ENCODE results near the gene PCED1B.
A peak's percentile ranks its signal among the peaks of the same experiment; 100 is the strongest.

Gene PCED1B

GRCh38 chr12:47271800-47272239 is 192.4 kb downstream of the PCED1B start:
- peaks cover 10% of the 10 kb centered on the region for H3K4me1 Mint-ChIP-seq
- H3K36me3 Mint-ChIP-seq (ENCODE audit: low read depth): no peaks in the 10 kb centered on the region

DNA sequence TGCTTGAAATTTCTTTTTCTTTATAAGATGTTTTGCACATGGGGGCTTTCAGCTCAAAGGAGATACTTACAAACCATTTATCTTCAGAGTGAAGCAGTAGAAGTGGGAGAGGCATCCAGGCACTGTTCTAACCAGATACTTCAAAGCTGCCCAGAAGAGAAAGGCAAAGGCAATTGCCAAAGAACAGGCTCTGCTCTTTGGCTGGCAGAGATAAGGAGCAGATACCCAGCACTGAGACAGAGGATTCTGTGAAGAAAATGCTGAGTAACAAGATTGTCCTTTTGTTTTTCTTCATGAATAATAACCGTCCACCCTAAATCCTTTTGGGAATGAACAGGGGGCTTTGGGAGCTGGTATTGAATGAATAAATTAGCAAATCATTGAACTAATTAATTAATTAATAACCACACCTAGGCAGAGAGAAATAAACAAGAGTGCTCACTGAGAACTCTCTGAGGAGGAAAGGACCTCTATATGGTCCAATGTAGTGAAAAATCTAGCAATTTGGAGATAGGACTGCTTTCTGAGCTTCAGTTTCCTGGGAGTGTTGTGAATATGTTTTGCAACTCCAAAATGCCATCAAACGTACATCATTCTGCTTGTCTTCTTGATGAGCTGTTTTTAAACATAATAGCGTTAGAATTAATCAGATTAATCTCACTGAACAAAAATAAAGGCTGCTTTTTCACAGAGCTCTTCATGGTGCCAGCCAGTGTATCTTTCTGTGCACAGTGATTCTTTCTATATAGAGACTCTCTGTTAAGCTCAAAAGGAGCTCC is 193.2 kb downstream of the PCED1B start:
- DNase-seq: no peak
- Mint-ChIP-seq H3K36me3 (ENCODE audit: low read depth) (no peaks in the 10 kb centered on the region), H3K4me3 (no peak overlapping the region), H3K27ac (no peak overlapping the region), H3K27me3 (ENCODE audit: low read depth, poor library complexity) (peaks cover 7% of the 10 kb centered on the region), H3K9me3 (peaks cover 12% of the 10 kb centered on the region), H3K4me1 (peaks cover 16% of the 10 kb centered on the region)
- TF ChIP-seq, protein P1, sequence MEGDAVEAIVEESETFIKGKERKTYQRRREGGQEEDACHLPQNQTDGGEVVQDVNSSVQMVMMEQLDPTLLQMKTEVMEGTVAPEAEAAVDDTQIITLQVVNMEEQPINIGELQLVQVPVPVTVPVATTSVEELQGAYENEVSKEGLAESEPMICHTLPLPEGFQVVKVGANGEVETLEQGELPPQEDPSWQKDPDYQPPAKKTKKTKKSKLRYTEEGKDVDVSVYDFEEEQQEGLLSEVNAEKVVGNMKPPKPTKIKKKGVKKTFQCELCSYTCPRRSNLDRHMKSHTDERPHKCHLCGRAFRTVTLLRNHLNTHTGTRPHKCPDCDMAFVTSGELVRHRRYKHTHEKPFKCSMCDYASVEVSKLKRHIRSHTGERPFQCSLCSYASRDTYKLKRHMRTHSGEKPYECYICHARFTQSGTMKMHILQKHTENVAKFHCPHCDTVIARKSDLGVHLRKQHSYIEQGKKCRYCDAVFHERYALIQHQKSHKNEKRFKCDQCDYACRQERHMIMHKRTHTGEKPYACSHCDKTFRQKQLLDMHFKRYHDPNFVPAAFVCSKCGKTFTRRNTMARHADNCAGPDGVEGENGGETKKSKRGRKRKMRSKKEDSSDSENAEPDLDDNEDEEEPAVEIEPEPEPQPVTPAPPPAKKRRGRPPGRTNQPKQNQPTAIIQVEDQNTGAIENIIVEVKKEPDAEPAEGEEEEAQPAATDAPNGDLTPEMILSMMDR (IDR thresholded peaks at IDR 0.05): no peak

More at GRCh38 chr12:47271800-47272239, 192.4 kb downstream of the PCED1B start:
- TF ChIP-seq, protein P1 (IDR thresholded peaks at IDR 0.05): no peak
- no peak overlapping the region for H3K27ac Mint-ChIP-seq
- DNase-seq: no peak
- H3K27me3 Mint-ChIP-seq (ENCODE audit: low read depth, poor library complexity): peaks cover 7% of the 10 kb centered on the region
- no peak overlapping the region for H3K4me3 Mint-ChIP-seq
- peaks cover 12% of the 10 kb centered on the region for H3K9me3 Mint-ChIP-seq

DNA sequence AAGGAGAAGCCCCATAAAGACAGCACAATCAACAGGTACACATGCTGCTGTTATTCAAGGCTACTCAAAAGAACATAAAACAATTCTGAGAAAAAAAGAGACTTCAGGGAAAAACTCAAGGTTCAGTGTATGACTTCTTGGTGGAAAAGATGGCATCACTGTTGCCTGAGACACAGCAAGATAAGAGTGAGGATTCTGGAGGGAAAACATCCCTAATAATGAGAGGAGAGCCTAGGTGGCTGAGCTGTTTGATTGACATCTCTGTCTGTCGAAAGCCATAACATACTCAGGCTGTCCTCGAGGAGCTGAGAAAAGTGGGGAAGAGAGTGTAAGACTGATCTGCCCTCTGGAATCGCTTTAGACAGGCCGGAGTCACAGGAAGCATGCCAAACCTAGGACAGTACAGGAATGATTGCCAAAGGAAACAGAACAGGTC is 193.8 kb downstream of the PCED1B start:
- DNase-seq: no peak
- H3K36me3 Mint-ChIP-seq (ENCODE audit: low read depth): no peaks in the 10 kb centered on the region
- H3K4me1 Mint-ChIP-seq: peaks cover 22% of the 10 kb centered on the region
- no peak overlapping the region for H3K4me3 Mint-ChIP-seq
- no peak overlapping the region for H3K27ac Mint-ChIP-seq
- H3K9me3 Mint-ChIP-seq: peaks cover 6% of the 10 kb centered on the region
- TF ChIP-seq, protein P1 (IDR thresholded peaks at IDR 0.05): no peak
- peaks cover 7% of the 10 kb centered on the region for H3K27me3 Mint-ChIP-seq (ENCODE audit: low read depth, poor library complexity)

DNA sequence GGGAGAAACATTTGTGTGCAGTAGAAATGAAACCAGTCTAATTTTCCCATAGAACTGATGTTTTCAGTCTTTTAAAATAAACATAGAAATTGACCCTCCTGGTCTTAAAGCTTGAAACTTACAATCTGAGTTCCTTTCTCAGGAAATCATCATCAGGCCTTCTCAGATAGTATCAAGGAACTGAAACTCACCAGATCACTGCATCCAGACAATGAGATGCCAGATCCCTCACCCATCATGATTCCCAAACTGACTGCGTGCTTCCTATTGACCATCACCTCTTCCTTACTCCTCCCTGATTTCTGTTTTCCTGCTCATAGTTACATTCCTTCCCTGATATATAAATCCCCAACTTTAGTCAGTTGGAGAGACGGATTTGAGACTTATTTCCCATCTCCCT is 195.3 kb downstream of the PCED1B start:
- Mint-ChIP-seq H3K36me3 (ENCODE audit: low read depth) (no peaks in the 10 kb centered on the region), H3K4me3 (no peak overlapping the region), H3K9me3 (no peaks in the 10 kb centered on the region), H3K4me1 (peaks cover 22% of the 10 kb centered on the region), H3K27ac (peak overlapping the region; percentile 17), H3K27me3 (ENCODE audit: low read depth, poor library complexity) (peaks cover 7% of the 10 kb centered on the region)
- TF ChIP-seq, protein P1 (IDR thresholded peaks at IDR 0.05): no peak
- DNase-seq: no peak

DNA sequence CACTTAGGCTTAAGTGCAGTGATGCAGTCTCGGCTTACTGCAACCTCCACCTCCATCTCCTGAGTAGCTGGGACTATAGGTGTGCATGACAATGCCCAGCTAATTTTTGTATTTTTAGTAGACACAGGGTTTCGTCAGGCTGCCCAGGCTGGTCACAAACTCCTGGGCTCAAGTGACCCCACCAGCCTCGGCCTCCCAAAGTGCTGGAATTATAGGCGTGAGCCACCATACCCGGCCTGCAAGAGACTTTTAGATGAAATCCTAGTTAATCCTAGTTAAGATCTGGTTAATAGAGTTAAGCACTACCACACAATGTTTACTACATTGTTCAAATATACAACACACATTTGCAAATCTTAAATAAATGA is 196.8 kb downstream of the PCED1B start:
- H3K36me3 Mint-ChIP-seq (ENCODE audit: low read depth): no peaks in the 10 kb centered on the region
- no peak overlapping the region for H3K27ac Mint-ChIP-seq
- no peak overlapping the region for H3K4me3 Mint-ChIP-seq
- no peaks in the 10 kb centered on the region for H3K9me3 Mint-ChIP-seq
- H3K4me1 Mint-ChIP-seq: peaks cover 22% of the 10 kb centered on the region
- TF ChIP-seq, protein P1 (IDR thresholded peaks at IDR 0.05): no peak
- DNase-seq: no peak
- peaks cover 5% of the 10 kb centered on the region for H3K27me3 Mint-ChIP-seq (ENCODE audit: low read depth, poor library complexity)

All from nephron progenitor cell (in vitro differentiated cells).